Stimulated activated naive CD4-positive, alpha-beta T cell (primary cell): ENCODE data around the gene CORO2B.

Source experiments
- DNase-seq, 6 experiments: peaks; one replicate each; lab custom pipeline; 2025; lab: John Stamatoyannopoulos, UW

The CORO2B gene

GRCh38 chr15:68609629-68610028 lies 30.8 kb downstream of the CORO2B start:
- no peak for DNase-seq

GRCh38 chr15:68610825-68611224 lies 32.0 kb downstream of the CORO2B start:
- DNase-seq, result no peak

- DNase-seq, result no peak
Measured at GRCh38 chr15:68612503-68612902, 33.7 kb downstream of the CORO2B start.

GRCh38 chr15:68612979-68613740 lies 34.4 kb downstream of the CORO2B start:
- DNase-seq, result no peak

- no peak for DNase-seq
Measured at GRCh38 chr15:68614286-68615035, 35.7 kb downstream of the CORO2B start.

GRCh38 chr15:68615301-68615700 lies 36.5 kb downstream of the CORO2B start:
- DNase-seq, result no peak

GRCh38 chr15:68615811-68616210 lies 37.0 kb downstream of the CORO2B start:
- no peak for DNase-seq

- no peak for DNase-seq
Measured at GRCh38 chr15:68616397-68616796, 37.6 kb downstream of the CORO2B start.

- DNase-seq, result no peak
Measured at GRCh38 chr15:68617001-68617400, 38.2 kb downstream of the CORO2B start.

GRCh38 chr15:68617777-68618176 lies 39.0 kb downstream of the CORO2B start:
- no peak for DNase-seq

GRCh38 chr15:68618394-68618793 lies 39.6 kb downstream of the CORO2B start:
- no peak for DNase-seq

- no peak for DNase-seq
Measured at GRCh38 chr15:68618908-68619698, 40.3 kb downstream of the CORO2B start.

GRCh38 chr15:68620721-68621527 lies 42.1 kb downstream of the CORO2B start:
- DNase-seq, result no peak

- no peak for DNase-seq
Measured at GRCh38 chr15:68621535-68621934, 42.7 kb downstream of the CORO2B start.

- no peak for DNase-seq
Measured at GRCh38 chr15:68623301-68623892, 44.6 kb downstream of the CORO2B start.

- no peak for DNase-seq
Measured at GRCh38 chr15:68625853-68626252, 47.1 kb downstream of the CORO2B start.

GRCh38 chr15:68626283-68626682 lies 47.5 kb downstream of the CORO2B start:
- DNase-seq, result no peak

GRCh38 chr15:68626739-68627138 lies 47.9 kb downstream of the CORO2B start:
- no peak for DNase-seq

- DNase-seq, result no peak
Measured at GRCh38 chr15:68627476-68627875, 48.7 kb downstream of the CORO2B start.

- no peak for DNase-seq
Measured at GRCh38 chr15:68627995-68628394, 49.2 kb downstream of the CORO2B start.

- DNase-seq, result no peak
Measured at GRCh38 chr15:68629519-68630210, 50.9 kb downstream of the CORO2B start.
